Type B pancreatic cell (in vitro differentiated cells): Measurements from ENCODE around the gene BBX. TPM values are rescaled to one million over a fixed set of nuclear protein-coding genes. Genes with fewer than 3 reads are reported as not detected.

Source experiments
- DNase-seq: peaks from one replicate; pipeline ENCODE4 v3.0.0; 2021; ENCODE audit warnings: mixed read lengths; ENCODE audit not compliant: unreplicated experiment; ENCODE audit errors: extremely low spot score
- H3K27ac Mint-ChIP-seq: 2 replicates; pipeline ENCODE4 v1.8.0; 2021; ENCODE audit warnings: mild to moderate bottlenecking, mixed read lengths
- H3K27me3 Mint-ChIP-seq: 2 replicates; pipeline ENCODE4 v1.8.0; 2021; ENCODE audit warnings: mixed read lengths
- H3K36me3 Mint-ChIP-seq: 2 replicates; pipeline ENCODE4 v1.8.0; 2021; ENCODE audit warnings: mixed read lengths
- H3K4me1 Mint-ChIP-seq: one replicate; pipeline ENCODE4 v1.8.0; 2021; ENCODE audit warnings: mixed read lengths; ENCODE audit not compliant: unreplicated experiment
- H3K4me3 Mint-ChIP-seq: 2 replicates; pipeline ENCODE4 v1.8.0; 2021; ENCODE audit warnings: mild to moderate bottlenecking, mixed read lengths
- H3K9me3 Mint-ChIP-seq: 2 replicates; pipeline ENCODE4 v1.8.0; 2021; ENCODE audit warnings: mixed read lengths
- total RNA-seq: library from RNA; stranded (reverse); gene quantifications from 2 replicates; pipeline ENCODE4 v1.2.1, GENCODE V29; 2021; ENCODE audit warnings: low replicate concordance
- TF ChIP-seq, protein P1 (sequence below): fragments of 200-600 bp; sonication (generic); conservative IDR thresholded peaks from 2 replicates; pipeline ENCODE4 v1.5.0; 2021; ENCODE audit warnings: antibody characterized with exemption, mild to moderate bottlenecking

BBX gene
- total RNA-seq, 1 donor from 2014 or later, result 52.8 TPM

DNA sequence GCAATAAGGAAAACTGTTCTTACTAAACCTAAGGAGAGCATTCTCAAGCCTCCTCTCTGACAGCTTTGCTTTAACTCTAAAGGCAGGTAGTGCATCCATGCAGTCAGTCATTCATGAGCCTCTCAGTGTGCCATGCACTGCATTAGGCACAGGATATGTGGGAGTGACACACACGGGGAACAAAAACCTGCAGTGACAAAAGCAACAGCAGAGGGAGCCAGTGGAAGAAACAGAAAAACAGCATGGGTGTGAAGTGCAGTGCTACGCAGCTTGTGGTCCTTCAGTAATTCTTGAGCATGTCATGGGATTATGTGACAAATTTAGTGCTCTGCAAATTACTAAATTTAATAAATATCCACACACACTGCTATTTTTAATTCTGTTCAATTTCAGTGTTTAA, 230.7 kb downstream of the BBX start:
- TF ChIP-seq, protein P1, sequence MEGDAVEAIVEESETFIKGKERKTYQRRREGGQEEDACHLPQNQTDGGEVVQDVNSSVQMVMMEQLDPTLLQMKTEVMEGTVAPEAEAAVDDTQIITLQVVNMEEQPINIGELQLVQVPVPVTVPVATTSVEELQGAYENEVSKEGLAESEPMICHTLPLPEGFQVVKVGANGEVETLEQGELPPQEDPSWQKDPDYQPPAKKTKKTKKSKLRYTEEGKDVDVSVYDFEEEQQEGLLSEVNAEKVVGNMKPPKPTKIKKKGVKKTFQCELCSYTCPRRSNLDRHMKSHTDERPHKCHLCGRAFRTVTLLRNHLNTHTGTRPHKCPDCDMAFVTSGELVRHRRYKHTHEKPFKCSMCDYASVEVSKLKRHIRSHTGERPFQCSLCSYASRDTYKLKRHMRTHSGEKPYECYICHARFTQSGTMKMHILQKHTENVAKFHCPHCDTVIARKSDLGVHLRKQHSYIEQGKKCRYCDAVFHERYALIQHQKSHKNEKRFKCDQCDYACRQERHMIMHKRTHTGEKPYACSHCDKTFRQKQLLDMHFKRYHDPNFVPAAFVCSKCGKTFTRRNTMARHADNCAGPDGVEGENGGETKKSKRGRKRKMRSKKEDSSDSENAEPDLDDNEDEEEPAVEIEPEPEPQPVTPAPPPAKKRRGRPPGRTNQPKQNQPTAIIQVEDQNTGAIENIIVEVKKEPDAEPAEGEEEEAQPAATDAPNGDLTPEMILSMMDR, result peak; percentile 77
- no peaks in the 10 kb centered on the region for H3K27me3 Mint-ChIP-seq
- H3K36me3 Mint-ChIP-seq, result peaks cover 17% of the 10 kb centered on the region
- no peak for DNase-seq
- no peak overlapping the region for H3K27ac Mint-ChIP-seq
- H3K9me3 Mint-ChIP-seq, result no peaks in the 10 kb centered on the region
- no peak overlapping the region for H3K4me3 Mint-ChIP-seq
- peaks cover 4% of the 10 kb centered on the region for H3K4me1 Mint-ChIP-seq

DNA sequence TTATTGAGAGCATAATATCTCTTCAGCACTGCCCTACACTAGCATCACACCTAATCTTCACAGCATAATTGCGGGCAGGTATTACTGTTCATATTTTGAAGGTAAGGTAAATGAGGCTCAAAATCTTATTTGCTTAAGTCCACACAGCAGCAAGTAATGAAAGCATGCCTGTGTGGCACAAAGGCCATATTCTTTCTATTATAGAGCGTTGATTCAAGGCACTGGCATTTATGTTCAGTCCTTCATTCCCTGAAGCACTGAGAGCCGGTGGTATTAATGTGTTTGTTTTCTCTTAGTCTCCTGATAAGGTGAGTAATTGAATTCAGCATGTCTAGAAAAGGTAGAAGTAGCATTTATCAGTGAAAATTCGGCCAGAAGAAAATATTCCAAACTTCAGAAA, 231.2 kb downstream of the BBX start:
- Mint-ChIP-seq H3K9me3 (no peaks in the 10 kb centered on the region), H3K36me3 (peaks cover 17% of the 10 kb centered on the region), H3K4me1 (peaks cover 4% of the 10 kb centered on the region), H3K27me3 (no peaks in the 10 kb centered on the region), H3K4me3 (no peak overlapping the region), H3K27ac (no peak overlapping the region)
- no peak for DNase-seq
- TF ChIP-seq, protein P1, result no peak

DNA sequence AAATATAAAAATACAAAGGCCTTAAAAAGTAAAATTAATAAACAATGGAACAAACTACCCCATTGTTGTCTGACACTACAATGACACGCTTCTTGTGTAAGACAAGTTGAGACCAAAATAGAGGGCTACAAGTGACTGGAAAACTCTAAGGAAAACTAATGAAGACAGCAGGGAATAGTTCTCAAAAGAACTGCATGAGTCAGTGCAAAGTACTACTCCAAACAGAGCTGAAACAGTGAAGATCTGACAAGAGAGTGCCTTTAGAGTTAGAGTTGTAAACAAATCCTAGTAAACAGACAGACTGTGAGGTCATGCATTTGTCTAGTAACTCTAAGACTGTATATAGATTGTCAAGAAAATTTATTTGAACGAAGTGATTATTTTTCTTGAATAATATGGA, 233.9 kb downstream of the BBX start:
- no peak overlapping the region for H3K27ac Mint-ChIP-seq
- no peaks in the 10 kb centered on the region for H3K27me3 Mint-ChIP-seq
- TF ChIP-seq, protein P1, result no peak
- no peak for DNase-seq
- peaks cover 4% of the 10 kb centered on the region for H3K4me1 Mint-ChIP-seq
- H3K9me3 Mint-ChIP-seq, result no peaks in the 10 kb centered on the region
- no peak overlapping the region for H3K4me3 Mint-ChIP-seq
- peaks cover 25% of the 10 kb centered on the region for H3K36me3 Mint-ChIP-seq

DNA sequence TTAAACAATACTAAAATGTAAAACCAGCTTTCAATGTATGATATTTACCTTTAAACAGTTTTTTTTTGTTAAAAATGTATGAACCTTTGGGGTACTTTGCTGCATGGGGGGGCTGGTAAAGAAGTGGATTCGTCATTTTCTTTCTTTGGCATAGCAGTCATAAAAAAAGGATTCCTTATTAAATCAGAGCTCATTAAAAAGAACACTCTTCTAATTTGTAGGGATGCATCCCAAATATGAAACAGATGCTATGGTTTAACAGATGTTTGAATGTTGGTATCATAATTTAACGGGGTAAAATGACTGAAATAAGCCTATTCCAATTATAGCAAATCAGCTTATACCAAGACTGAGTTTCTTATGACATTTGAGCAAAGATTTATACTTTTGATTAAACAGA, 234.4 kb downstream of the BBX start:
- H3K4me1 Mint-ChIP-seq, result peaks cover 4% of the 10 kb centered on the region
- no peak overlapping the region for H3K4me3 Mint-ChIP-seq
- no peak for DNase-seq
- TF ChIP-seq, protein P1, result no peak
- peaks cover 27% of the 10 kb centered on the region for H3K36me3 Mint-ChIP-seq
- H3K27me3 Mint-ChIP-seq, result no peaks in the 10 kb centered on the region
- H3K9me3 Mint-ChIP-seq, result no peaks in the 10 kb centered on the region
- no peak overlapping the region for H3K27ac Mint-ChIP-seq

GRCh38 chr3:107760144-107760543, 237.4 kb downstream of the BBX start:
- DNase-seq, result no peak
- Mint-ChIP-seq H3K36me3 (peaks cover 28% of the 10 kb centered on the region), H3K27me3 (no peaks in the 10 kb centered on the region), H3K4me3 (no peak overlapping the region), H3K4me1 (no peaks in the 10 kb centered on the region), H3K9me3 (no peaks in the 10 kb centered on the region), H3K27ac (no peak overlapping the region)
- TF ChIP-seq, protein P1, result no peak

DNA sequence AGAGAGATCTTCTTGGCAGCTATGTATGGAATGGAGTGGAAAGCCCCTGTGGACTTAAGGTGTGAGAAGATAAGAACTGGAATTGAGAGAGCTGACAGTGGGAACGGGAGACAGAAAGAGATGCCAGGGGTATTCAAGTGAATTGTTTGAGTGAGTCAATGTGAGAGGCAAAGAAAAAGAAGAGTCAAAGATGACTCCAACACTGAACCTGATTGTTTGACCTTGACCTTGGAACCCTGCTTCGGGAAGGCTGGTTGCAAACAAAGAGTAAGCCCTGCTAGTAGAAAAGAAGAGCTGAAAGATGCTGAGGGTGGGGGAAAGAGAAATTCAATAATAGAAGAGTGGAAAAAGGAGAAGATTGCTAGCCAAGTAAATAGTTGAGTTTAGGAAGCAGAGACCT, 238.6 kb downstream of the BBX start:
- Mint-ChIP-seq H3K4me1 (no peaks in the 10 kb centered on the region), H3K4me3 (no peak overlapping the region), H3K9me3 (peaks cover 5% of the 10 kb centered on the region), H3K27ac (no peak overlapping the region), H3K27me3 (no peaks in the 10 kb centered on the region), H3K36me3 (peaks cover 35% of the 10 kb centered on the region)
- TF ChIP-seq, protein P1, result no peak
- no peak for DNase-seq
